GM12891 (cell line): Measurements from ENCODE around the gene ANKRD9.

Experiments
- DNase-seq: peaks from one replicate; pipeline ENCODE4 v3.0.0; 2011; ENCODE audit warnings: low spot score; ENCODE audit not compliant: insufficient read length
- FAIRE-seq: peaks from 2 replicates; lab custom pipeline; 2011; peaks lifted over from hg19 to GRCh38; lab: Jason Lieb, UNC
- PAX5 ChIP-seq: IDR thresholded peaks from 2 replicates; pipeline ENCODE4 v1.6.1; 2011; ENCODE audit warnings: low read length, moderate library complexity, mild to moderate bottlenecking; ENCODE audit not compliant: insufficient read depth, severe bottlenecking
- POLR2A ChIP-seq: IDR thresholded peaks from 2 replicates; pipeline ENCODE4 v1.6.1; 2011; ENCODE audit warnings: low read depth, low read length, control low read depth
- POLR2AphosphoS5 ChIP-seq: IDR thresholded peaks from 2 replicates; pipeline ENCODE4 v1.6.1; 2011; ENCODE audit warnings: low read depth, low read length, control low read depth
- POU2F2 ChIP-seq: IDR thresholded peaks from 2 replicates; pipeline ENCODE4 v1.6.1; 2011; ENCODE audit warnings: low read depth, mild to moderate bottlenecking, control low read depth, low read length, moderate library complexity
- SPI1 ChIP-seq: IDR thresholded peaks from 2 replicates; pipeline ENCODE4 v1.6.1; 2011; ENCODE audit warnings: low read depth, low read length, control low read depth
- TAF1 ChIP-seq: IDR thresholded peaks from 2 replicates; pipeline ENCODE4 v1.6.1; 2011; ENCODE audit warnings: low read depth, low read length, control low read depth

Gene ANKRD9

DNA sequence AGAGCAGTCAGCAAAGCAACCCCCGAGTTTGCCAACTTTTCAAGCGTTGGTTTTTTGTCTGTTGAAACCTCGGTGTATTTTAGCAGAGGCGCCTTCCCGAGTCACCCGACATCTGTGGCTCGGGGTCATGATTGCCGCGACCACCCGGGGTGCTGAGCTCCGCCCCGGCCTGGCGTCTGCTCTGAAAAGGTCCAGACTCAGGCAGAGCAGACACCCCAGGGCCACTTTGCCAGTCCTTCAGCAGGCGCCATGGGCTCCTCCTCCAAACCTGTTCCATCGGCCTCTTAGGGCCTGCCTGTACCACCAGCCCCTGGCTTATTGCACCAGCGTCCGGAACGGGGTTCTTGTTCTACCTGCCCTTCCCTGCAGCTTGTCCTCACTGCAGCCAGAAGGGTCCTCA, 19.1 kb downstream of the ANKRD9 start:
- no peak for FAIRE-seq
- no peak for DNase-seq
- TF ChIP-seq POLR2A (no peak), TAF1 (no peak), SPI1 (no peak), PAX5 (no peak), POU2F2 (no peak), POLR2AphosphoS5 (no peak)

DNA sequence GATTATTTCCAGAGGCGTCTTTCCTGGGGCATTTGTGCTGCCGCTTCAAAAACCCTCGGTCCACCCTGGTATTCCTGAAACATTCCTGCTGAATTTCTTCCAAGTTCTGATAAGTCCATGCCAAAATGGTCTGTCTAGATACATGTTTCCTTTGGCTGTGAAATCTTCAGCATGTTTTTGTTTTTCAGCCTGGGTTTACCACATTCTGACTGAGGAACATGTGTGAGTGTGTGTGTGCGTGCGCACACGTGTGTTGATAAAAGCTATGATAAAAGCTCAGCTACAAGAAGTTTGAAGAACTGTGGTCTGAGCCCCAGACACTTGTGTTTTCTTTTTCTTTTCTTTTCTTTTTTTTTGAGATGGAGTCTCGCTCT, 22.4 kb downstream of the ANKRD9 start:
- no peak for DNase-seq
- no peak for FAIRE-seq
- no peak for TF ChIP-seq POU2F2
- no peak for TF ChIP-seq POLR2A
- TF ChIP-seq TAF1 = no peak
- TF ChIP-seq PAX5 = no peak
- no peak for TF ChIP-seq POLR2AphosphoS5
- no peak for TF ChIP-seq SPI1

GRCh38 chr14:102486513-102487203, 22.9 kb downstream of the ANKRD9 start:
- no peak for TF ChIP-seq SPI1
- TF ChIP-seq POLR2A = no peak
- TF ChIP-seq POU2F2 = no peak
- FAIRE-seq (no peak), DNase-seq (no peak)

DNA sequence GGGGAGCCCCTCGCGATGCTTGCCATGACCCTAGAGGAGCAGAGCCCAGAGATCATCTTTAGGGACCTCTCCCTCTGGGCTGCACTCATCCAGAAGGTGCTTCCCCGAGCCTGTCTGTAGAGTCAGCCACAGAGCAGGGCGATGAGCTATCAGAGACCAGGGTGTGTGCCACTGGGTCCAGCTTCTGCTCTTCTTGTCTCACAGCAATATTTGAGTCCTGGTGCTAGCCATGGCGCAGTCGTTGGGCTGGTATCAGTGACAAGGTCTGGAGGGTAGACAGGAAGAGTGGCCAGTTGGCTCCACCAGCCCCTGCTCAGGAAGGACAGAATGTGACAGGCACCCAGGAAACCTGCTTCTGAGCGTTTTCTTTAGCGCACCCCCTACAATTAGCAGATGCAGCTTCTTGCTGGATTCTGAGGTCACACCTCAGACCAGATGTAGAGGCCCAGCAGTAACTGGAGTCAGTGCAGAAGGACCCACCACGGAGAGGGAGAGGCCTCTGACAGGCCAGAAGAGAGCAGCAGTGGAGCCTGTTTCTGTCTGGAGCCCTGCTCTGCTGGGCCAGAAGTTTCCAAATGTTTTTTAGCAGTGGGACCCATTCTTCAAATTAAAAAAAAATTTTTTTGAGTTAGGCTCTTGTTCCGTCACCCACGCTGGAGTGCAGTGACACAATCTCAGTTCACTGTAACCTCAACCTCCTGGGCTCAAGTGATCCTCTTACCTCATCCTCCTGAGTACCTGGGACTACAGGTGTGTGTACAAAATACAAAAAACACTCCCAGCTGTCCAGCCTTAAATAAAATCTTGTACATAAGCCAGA, 23.7 kb downstream of the ANKRD9 start:
- DNase-seq = no peak
- no peak for FAIRE-seq
- TF ChIP-seq PAX5 (no peak), POLR2A (no peak), POLR2AphosphoS5 (no peak), SPI1 (no peak), TAF1 (no peak), POU2F2 (no peak)

- TF ChIP-seq POLR2AphosphoS5 (no peak), PAX5 (no peak), POLR2A (no peak), TAF1 (no peak), SPI1 (no peak), POU2F2 (no peak)
- FAIRE-seq = no peak
- no peak for DNase-seq
These were observed 25.3 kb downstream of the ANKRD9 start for GRCh38 chr14:102484316-102484715.

DNA sequence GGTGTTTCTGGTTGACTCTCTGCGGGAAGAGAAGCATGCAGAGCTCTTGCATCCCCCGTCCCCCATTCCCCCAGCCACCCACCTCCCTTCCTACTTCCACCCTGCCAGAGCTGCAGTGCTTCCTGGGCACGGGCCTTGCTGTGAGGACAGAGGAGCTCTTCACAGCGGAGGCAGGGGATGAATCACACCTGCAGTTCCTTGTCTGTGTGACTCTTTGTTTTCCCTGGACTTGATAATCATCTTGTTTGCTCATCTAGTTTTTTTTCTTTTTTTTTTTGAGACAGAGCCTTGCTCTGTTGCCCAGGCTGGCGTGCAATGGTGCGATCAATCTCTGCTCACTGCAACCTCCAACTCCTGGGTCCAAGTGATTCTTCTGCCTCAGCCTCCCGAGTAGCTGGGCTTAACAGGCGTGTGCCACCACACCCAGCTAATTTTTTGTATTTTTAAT, 27.8 kb downstream of the ANKRD9 start:
- TF ChIP-seq PAX5 = no peak
- no peak for TF ChIP-seq TAF1
- TF ChIP-seq POLR2A = no peak
- no peak for TF ChIP-seq POLR2AphosphoS5
- TF ChIP-seq POU2F2 = no peak
- no peak for TF ChIP-seq SPI1
- no peak for DNase-seq
- FAIRE-seq = no peak

DNA sequence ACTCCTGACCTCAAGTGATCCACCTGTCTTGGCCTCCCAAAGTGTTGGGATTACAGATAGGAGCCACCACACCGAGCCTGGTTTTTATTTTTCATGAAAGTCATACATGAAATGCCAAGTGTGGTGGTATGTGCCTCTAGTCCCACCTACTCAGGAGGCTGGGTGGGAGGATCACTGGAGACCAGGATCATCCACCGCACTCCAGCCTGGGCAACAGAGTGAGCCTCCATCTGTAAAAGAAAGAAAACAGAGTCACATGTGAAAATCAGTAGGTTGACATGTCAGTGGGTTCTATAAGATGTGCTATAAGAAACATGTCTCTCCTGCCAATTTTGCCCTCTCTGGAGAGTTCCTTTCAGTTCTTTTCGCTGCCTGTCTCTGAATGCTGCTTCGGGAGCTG, 28.2 kb downstream of the ANKRD9 start:
- TF ChIP-seq PAX5 (no peak), POLR2AphosphoS5 (no peak), POU2F2 (no peak), SPI1 (no peak), TAF1 (no peak), POLR2A (no peak)
- DNase-seq = no peak
- FAIRE-seq = no peak

DNA sequence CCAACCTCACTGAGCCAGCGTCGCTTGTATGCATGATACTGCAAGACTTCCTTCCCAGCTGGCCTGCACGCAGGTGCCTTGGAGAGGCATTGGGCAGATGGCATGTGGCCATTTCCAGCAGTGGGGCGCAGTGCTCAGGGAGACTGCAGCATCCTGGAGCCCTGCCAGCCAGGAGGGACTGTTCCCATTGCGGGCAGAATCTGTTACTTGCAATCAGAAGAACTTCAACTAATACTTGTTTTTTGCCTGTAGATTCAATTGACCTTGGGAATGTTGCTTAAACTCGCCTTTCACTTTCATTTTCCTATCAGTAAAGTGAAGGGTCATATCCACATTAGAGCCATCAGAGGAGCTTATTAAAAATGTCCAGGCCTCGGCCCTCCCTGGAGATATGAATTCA, 29.8 kb downstream of the ANKRD9 start:
- FAIRE-seq (no peak), DNase-seq (no peak)
- TF ChIP-seq POU2F2 = no peak

DNA sequence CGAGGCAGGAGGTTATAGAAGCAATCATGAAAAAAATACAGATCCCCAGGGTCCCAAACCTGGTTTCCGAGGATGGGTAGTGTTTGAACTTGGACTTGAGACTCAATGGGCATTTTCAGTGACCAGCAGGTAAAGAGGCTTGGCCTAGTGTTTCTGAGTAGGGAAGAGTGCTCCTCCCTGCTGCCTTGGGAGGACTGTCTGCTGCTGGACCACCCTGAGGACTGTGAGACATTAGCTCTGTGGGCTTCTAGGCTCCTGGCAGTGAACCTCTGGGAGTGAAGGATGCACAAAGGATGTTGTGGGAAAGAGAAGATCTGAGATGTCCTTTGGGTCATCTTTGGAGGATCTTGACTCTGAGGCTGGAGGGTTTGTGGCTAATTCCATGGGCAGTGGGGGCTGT, 30.5 kb downstream of the ANKRD9 start:
- TF ChIP-seq SPI1 (no peak), TAF1 (no peak), POU2F2 (no peak), POLR2AphosphoS5 (no peak)
- DNase-seq = no peak
- no peak for FAIRE-seq

DNA sequence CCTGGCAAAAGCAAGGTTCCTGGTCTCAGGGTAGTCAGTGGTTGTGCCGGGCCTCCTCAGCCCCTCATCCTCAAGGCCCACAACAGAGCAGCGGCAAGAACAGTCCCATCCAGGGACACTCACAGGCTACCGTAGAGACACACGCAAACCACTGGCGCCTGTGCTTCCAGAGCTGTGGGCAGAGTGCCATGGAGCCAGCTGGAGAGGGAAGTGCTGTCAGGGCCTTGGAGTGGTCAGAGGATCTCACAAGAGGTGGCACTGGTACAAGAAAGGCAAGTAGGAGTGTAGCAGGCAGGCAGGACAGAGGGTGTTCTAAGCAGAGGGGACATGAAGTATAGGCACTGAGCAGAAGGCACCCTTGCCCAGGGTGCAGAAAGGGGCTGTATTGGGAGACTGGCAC, 34.6 kb downstream of the ANKRD9 start:
- DNase-seq (no peak), FAIRE-seq (no peak)
- no peak for TF ChIP-seq TAF1
- no peak for TF ChIP-seq PAX5
- no peak for TF ChIP-seq POLR2A
- no peak for TF ChIP-seq POU2F2
- TF ChIP-seq POLR2AphosphoS5 = no peak
- TF ChIP-seq SPI1 = no peak
